GM12878 (cell line): ENCODE results near the gene PDIA3.

Experiments used
- BHLHE40 ChIP-seq, 2 experiments: fragments of 450-650 bp in 1 of 2; IDR thresholded peaks; 2 replicates each; pipeline ENCODE4 v1.6.1; 2011 to 2017; ENCODE audit warnings: low read depth in 2 of 2, borderline replicate concordance in 1 of 2, improper control_type of control experiment in 1 of 2, low read length in 1 of 2, mild to moderate bottlenecking in 1 of 2
- EP300 ChIP-seq, 2 experiments: fragments of 150-350 bp in 1 of 2; IDR thresholded peaks; 2 replicates each; pipeline ENCODE4 v1.6.1; 2011 to 2012; ENCODE audit warnings: low read depth in 2 of 2, low read length in 2 of 2, borderline replicate concordance in 1 of 2, improper control_type of control experiment in 1 of 2, inconsistent platforms in 1 of 2; ENCODE audit not compliant: control insufficient read depth in 1 of 2
- STAT3 ChIP-seq: IDR thresholded peaks from 2 replicates; pipeline ENCODE4 v1.6.1; 2011; ENCODE audit warnings: low read depth, low read length, improper control_type of control experiment
- TF ChIP-seq, protein P1 (sequence below), 3 experiments: IDR thresholded peaks in 2 of 3; conservative IDR thresholded peaks in 1 of 3; 2 replicates each; pipeline ENCODE4 v1.5.1; 2011; ENCODE audit warnings: low read depth in 3 of 3, low read length in 3 of 3, mild to moderate bottlenecking in 3 of 3, control low read depth in 2 of 3, moderate library complexity in 2 of 3, inconsistent platforms in 1 of 3, mixed read lengths in 1 of 3; ENCODE audit not compliant: control insufficient read depth in 2 of 3, insufficient read depth in 1 of 3; ENCODE audit errors: extremely low read depth in 1 of 3

DNA sequence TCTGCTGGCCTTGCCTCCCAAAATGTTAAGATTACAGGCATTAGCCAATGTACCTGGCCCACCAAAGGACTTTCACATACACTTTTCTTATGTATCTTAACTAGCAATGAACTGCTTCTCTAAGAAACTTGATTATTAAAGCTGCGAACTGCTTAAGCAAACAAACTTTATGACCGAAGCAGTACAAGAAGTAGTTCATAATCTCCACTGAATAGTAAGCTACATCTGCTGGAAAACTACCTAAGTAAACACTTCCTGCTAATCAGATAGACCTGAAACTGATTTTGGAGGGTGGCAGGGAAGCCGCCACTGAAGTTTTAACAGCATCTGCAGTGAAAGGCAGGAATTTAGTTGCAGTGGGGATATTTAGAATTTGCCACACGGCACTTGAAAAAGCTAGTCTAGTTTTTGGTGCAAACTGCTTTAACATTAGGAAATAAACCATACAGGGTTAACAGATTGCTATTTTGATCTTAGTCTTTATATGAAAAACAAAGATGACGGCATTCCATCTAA, 62.3 kb downstream of the PDIA3 start:
- no peak for TF ChIP-seq STAT3
- no peak for TF ChIP-seq BHLHE40 (IDR thresholded peaks at IDR 0.05; ENCODE audit: borderline replicate concordance in 1 of 2, low read depth in 2 of 2, low read length in 1 of 2)
- no peak for TF ChIP-seq EP300 (IDR thresholded peaks at IDR 0.05; ENCODE audit: borderline replicate concordance in 1 of 2, control insufficient read depth in 1 of 2, low read depth in 2 of 2, low read length in 2 of 2)
- TF ChIP-seq, protein P1, sequence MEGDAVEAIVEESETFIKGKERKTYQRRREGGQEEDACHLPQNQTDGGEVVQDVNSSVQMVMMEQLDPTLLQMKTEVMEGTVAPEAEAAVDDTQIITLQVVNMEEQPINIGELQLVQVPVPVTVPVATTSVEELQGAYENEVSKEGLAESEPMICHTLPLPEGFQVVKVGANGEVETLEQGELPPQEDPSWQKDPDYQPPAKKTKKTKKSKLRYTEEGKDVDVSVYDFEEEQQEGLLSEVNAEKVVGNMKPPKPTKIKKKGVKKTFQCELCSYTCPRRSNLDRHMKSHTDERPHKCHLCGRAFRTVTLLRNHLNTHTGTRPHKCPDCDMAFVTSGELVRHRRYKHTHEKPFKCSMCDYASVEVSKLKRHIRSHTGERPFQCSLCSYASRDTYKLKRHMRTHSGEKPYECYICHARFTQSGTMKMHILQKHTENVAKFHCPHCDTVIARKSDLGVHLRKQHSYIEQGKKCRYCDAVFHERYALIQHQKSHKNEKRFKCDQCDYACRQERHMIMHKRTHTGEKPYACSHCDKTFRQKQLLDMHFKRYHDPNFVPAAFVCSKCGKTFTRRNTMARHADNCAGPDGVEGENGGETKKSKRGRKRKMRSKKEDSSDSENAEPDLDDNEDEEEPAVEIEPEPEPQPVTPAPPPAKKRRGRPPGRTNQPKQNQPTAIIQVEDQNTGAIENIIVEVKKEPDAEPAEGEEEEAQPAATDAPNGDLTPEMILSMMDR (IDR thresholded peaks at IDR 0.05 in 2 of 3, conservative IDR thresholded peaks at IDR 0.05 in 1 of 3; ENCODE audit: control insufficient read depth in 2 of 3, extremely low read depth in 1 of 3, insufficient read depth in 1 of 3, low read depth in 3 of 3, low read length in 3 of 3) = no peak
